NT2/D1 (cell line): ENCODE data around the gene IPMK.

Experiments
- SUZ12 ChIP-seq: IDR thresholded peaks from 2 replicates; pipeline ENCODE4 v1.6.1; 2011; ENCODE audit not compliant: insufficient read length, insufficient read depth; ENCODE audit errors: extremely low read depth
- ZNF274 ChIP-seq: IDR thresholded peaks from 2 replicates; pipeline ENCODE4 v1.6.1; 2011; ENCODE audit warnings: mild to moderate bottlenecking, low read depth, low read length

DNA sequence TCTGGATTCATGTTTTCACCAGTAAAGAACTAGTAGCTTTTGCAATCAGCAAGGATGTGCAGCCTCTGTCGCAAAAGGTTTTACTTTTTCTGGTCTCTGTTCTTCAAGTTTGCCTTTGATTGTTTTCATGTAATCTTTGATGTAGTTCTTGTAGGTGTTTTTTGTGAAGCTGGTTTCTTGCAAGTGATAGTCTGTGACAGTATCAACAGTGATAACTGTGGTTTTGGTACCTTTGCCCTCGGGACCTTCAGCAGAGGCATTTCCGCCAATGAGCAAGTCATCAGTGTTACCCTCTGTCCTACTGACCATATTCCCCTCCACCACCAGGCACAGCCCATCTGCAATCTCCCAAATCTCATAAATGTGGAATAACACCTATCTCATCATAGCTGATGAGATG, 55.1 kb downstream of the IPMK start:
- TF ChIP-seq SUZ12, result no peak
- no peak for TF ChIP-seq ZNF274
